Thyroid gland (tissue), 4 donors: ENCODE measurements around the gene ELOVL7. TPM values are rescaled to one million over a fixed set of nuclear protein-coding genes. Genes with fewer than 3 reads are reported as not detected.
A peak's percentile ranks its signal among the peaks of the same experiment; 100 is the strongest.

Experiments
- DNase-seq, 2 donors: peaks; one replicate each; pipeline ENCODE4 v3.0.0-alpha.2; 2019
- H3K27ac ChIP-seq, 3 donors: fragments of 200-600 bp; sonication (generic); 1 replicate in 2 of 3; 2 replicates in 1 of 3; pipeline ENCODE4 v1.5.1; 2016 to 2019; ENCODE audit warnings: mild to moderate bottlenecking in 1 of 3, moderate library complexity in 1 of 3
- H3K27me3 ChIP-seq: fragments of 200-600 bp; sonication (generic); one replicate; pipeline ENCODE4 v1.5.1; 2019
- H3K36me3 ChIP-seq, 2 donors: fragments of 200-600 bp; sonication (generic); one replicate each; pipeline ENCODE4 v1.5.1; 2016 to 2019
- H3K4me1 ChIP-seq, 2 donors: fragments of 200-600 bp; sonication (generic); one replicate each; pipeline ENCODE4 v1.5.1; 2017 to 2019
- H3K4me3 ChIP-seq, 3 donors: fragments of 200-600 bp; sonication (generic); replicated peaks in 1 of 3; 1 replicate in 2 of 3; 2 replicates in 1 of 3; pipeline ENCODE4 v1.5.1; 2016; ENCODE audit warnings: mild to moderate bottlenecking in 1 of 3
- H3K9me3 ChIP-seq: fragments of 200-600 bp; sonication (generic); one replicate; pipeline ENCODE4 v1.5.1; 2017
- POLR2A ChIP-seq, 2 donors: fragments of 450-650 bp; IDR thresholded peaks; one replicate each; pipeline ENCODE4 v1.6.1; 2017; ENCODE audit warnings: antibody characterized with exemption in 2 of 2, mild to moderate bottlenecking in 2 of 2, moderate library complexity in 1 of 2
- WGBS, 2 donors: methylation state at CpG; one replicate each; pipeline ENCODE4 v1.1.5; 2017; 5-methylcytosine and 5-hydroxymethylcytosine counted together
- intact Hi-C: fragments of 100-400 bp; cut with DNase I; formaldehyde crosslinking; loops from one replicate; pipeline ENCODE4 v1.15.1; 2023
- total RNA-seq, 4 donors: library from RNA; depleted of rRNA; stranded (reverse); fragments of >200 nt; gene quantifications; one replicate each; pipeline ENCODE4 v1.2.3, GENCODE V29; 2016
- TF ChIP-seq, protein P1 (sequence below), 6 experiments: fragments of 200-600 bp in 3 of 6; fragments of 450-650 bp in 3 of 6; sonication (generic) in 3 of 6; IDR thresholded peaks; one replicate each; pipeline ENCODE4 v1.5.1; 2016 to 2019; ENCODE audit warnings: antibody characterized with exemption in 6 of 6, mild to moderate bottlenecking in 2 of 6, inconsistent platforms in 1 of 6, moderate library complexity in 1 of 6

Gene ELOVL7
- total RNA-seq, 4 donors from 2014 or later: 15.2 to 52.2 (median 22.7) TPM

DNA sequence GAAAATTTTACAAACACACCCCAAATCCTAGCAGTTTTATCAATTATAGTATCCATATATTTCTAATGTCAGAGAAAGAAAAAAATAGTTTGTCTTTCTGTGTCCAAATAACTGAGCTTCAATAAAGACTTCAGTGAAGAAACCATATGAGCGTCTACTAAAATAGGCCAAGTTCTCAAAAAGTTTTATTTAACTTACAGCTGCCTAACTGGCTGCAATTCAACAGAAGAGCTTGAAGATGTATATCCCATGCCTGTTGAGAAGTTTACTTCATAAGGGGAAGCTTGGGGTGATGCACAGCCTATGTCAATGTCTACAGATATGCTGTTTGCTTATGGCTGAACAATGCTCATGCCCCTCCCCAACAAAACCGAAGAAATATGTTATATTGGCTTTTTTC is 43.7 kb upstream of the ELOVL7 start:
- intact Hi-C loops: no loop called here
- no peak for TF ChIP-seq POLR2A (IDR thresholded peaks at IDR 0.05)
- TF ChIP-seq, protein P1, sequence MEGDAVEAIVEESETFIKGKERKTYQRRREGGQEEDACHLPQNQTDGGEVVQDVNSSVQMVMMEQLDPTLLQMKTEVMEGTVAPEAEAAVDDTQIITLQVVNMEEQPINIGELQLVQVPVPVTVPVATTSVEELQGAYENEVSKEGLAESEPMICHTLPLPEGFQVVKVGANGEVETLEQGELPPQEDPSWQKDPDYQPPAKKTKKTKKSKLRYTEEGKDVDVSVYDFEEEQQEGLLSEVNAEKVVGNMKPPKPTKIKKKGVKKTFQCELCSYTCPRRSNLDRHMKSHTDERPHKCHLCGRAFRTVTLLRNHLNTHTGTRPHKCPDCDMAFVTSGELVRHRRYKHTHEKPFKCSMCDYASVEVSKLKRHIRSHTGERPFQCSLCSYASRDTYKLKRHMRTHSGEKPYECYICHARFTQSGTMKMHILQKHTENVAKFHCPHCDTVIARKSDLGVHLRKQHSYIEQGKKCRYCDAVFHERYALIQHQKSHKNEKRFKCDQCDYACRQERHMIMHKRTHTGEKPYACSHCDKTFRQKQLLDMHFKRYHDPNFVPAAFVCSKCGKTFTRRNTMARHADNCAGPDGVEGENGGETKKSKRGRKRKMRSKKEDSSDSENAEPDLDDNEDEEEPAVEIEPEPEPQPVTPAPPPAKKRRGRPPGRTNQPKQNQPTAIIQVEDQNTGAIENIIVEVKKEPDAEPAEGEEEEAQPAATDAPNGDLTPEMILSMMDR (IDR thresholded peaks at IDR 0.05): no peak
- Histone ChIP-seq H3K9me3 (no peaks in the 10 kb centered on the region), H3K27me3 (no peaks in the 10 kb centered on the region), H3K4me3 (no peak overlapping the region), H3K4me1 (no peaks in the 10 kb centered on the region), H3K36me3 (no peaks in the 10 kb centered on the region), H3K27ac (no peak overlapping the region)
- 97 to 98% methylated on average over 2 of the region's 2 CpGs for WGBS, 2 donors
- DNase-seq: no peak

DNA sequence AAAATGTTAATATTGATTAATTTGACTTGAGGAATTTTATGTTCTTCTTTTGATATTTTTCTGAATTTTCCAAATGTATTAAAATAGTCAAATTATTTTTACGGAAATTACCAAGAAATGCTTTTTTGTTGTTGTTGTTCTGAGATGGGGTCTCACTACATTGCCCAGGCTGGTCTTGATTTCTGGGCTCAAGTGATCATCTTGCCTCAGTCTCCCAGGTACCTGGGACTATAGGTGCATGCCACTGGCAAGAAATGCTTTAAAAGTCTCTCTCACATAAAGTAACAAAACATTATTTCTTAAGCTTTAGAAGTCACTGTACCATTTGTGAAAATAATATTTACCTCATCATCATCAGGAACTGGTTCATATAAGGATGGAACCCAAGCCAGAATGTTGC is 43.0 kb upstream of the ELOVL7 start:
- Histone ChIP-seq H3K9me3 (no peaks in the 10 kb centered on the region), H3K27ac (no peak overlapping the region), H3K27me3 (no peaks in the 10 kb centered on the region), H3K36me3 (no peaks in the 10 kb centered on the region), H3K4me3 (no peak overlapping the region), H3K4me1 (no peaks in the 10 kb centered on the region)
- intact Hi-C loops: no loop called here
- TF ChIP-seq, protein P1 (IDR thresholded peaks at IDR 0.05): no peak
- TF ChIP-seq POLR2A (IDR thresholded peaks at IDR 0.05): no peak
- WGBS, 2 donors: 96 to 98% methylated on average over 1 of the region's 1 CpG
- no peak for DNase-seq

DNA sequence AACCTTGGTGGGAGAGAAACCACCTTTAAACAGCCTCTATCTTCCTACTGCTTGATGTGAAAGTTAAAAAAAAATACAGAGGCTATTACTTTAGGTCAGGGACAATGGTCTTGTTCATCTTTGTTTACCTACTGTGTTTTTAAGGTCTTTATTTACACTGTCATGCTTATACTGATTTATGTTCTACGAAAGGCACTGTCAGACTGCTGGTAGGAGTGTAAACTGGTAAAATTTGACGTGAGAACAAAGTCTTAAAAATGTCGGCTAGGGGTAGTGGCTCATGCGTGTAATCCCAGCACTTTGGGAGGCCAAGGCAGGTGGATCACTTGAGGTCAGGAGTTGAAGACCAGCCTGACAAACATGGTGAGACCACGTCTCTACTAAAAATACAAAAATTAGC is 42.1 kb upstream of the ELOVL7 start:
- intact Hi-C loops: no loop called here
- Histone ChIP-seq H3K36me3 (no peaks in the 10 kb centered on the region), H3K27me3 (no peaks in the 10 kb centered on the region), H3K9me3 (no peaks in the 10 kb centered on the region), H3K4me1 (no peaks in the 10 kb centered on the region), H3K4me3 (no peak overlapping the region), H3K27ac (no peak overlapping the region)
- DNase-seq: no peak
- 89 to 90% methylated on average over 5 of the region's 5 CpGs for WGBS, 2 donors
- TF ChIP-seq POLR2A (IDR thresholded peaks at IDR 0.05): no peak
- TF ChIP-seq, protein P1 (IDR thresholded peaks at IDR 0.05): no peak

DNA sequence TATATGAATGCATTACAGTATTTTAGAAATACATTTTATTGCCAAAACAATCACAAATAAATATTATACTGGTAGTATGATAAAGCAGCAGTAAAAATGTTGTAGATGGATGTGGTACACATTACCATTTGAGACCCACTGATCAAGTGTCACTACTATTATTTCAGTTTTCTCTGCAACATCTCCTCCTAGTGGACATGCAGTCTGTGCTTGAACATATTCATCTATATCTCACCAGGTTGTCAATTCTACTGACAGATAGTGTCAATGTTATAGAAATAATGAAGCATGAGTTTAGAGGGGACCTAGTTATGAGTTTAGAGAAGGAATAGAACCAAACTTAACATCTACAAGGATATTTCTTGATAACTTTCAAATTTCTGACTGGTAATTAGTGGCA is 39.2 kb upstream of the ELOVL7 start:
- Histone ChIP-seq H3K36me3 (no peaks in the 10 kb centered on the region), H3K9me3 (no peaks in the 10 kb centered on the region), H3K4me3 (no peak overlapping the region), H3K27ac (no peak overlapping the region), H3K27me3 (no peaks in the 10 kb centered on the region), H3K4me1 (no peaks in the 10 kb centered on the region)
- TF ChIP-seq POLR2A (IDR thresholded peaks at IDR 0.05): no peak
- TF ChIP-seq, protein P1 (IDR thresholded peaks at IDR 0.05): peak in 3 of 6 experiments; percentile 48 to 62 (median 50)
- intact Hi-C loops: no loop called here
- no peak for DNase-seq

DNA sequence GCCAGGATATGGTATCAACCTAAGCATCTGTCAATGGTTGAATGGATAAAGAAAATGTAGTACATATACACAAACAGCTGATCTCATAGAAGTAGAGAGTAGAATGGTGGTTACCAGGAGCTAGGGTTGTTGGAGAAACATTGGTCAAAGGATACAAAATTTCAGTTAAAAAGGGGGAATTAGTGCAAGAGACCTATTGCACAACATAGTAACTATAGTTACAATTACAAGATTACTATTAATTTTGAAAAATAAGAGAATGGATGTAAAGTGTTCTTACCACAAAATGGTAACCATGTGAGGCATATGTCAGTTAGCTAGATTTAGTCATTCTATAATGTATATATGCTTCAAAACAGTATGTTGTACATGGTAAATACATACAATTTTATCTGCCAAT is 28.8 kb upstream of the ELOVL7 start:
- TF ChIP-seq POLR2A (IDR thresholded peaks at IDR 0.05): no peak
- TF ChIP-seq, protein P1 (IDR thresholded peaks at IDR 0.05): no peak
- Histone ChIP-seq H3K36me3 (no peaks in the 10 kb centered on the region), H3K9me3 (no peaks in the 10 kb centered on the region), H3K27ac (no peak overlapping the region), H3K4me3 (no peak overlapping the region), H3K4me1 (no peaks in the 10 kb centered on the region), H3K27me3 (no peaks in the 10 kb centered on the region)
- intact Hi-C loops: no loop called here
- no peak for DNase-seq
